Breast epithelium (tissue), 4 donors: ENCODE results near the gene PLA2G3. TPM values are rescaled to one million over a fixed set of nuclear protein-coding genes. Genes with fewer than 3 reads are reported as not detected.
A peak's percentile ranks its signal among the peaks of the same experiment; 100 is the strongest.

Source experiments
- DNase-seq, 2 donors: peaks; one replicate each; pipeline ENCODE4 v3.0.0-alpha.2; 2019; ENCODE audit warnings: low spot score in 2 of 2
- H3K27ac ChIP-seq, 2 donors: fragments of 200-600 bp; sonication (generic) in 1 of 2; one replicate each; pipeline ENCODE4 v1.5.1; 2016 to 2019; ENCODE audit warnings: mild to moderate bottlenecking in 1 of 2
- H3K27me3 ChIP-seq, 2 donors: fragments of 200-600 bp; sonication (generic) in 1 of 2; one replicate each; pipeline versions ENCODE4 v1.5.1 to v1.6.0; 2017 to 2019; ENCODE audit warnings: control low read depth in 1 of 2, mild to moderate bottlenecking in 1 of 2
- H3K36me3 ChIP-seq: fragments of 200-600 bp; one replicate; pipeline ENCODE4 v1.5.1; 2019
- H3K4me1 ChIP-seq, 2 donors: fragments of 200-600 bp; sonication (generic); one replicate each; pipeline ENCODE4 v1.5.1; 2016 to 2019; ENCODE audit warnings: control low read depth in 1 of 2
- H3K4me3 ChIP-seq, 3 donors: fragments of 200-600 bp; sonication (generic); 1 replicate in 2 of 3; 2 replicates in 1 of 3; pipeline ENCODE4 v1.5.1; 2016 to 2019; ENCODE audit warnings: mild to moderate bottlenecking in 3 of 3, moderate library complexity in 2 of 3
- H3K9me3 ChIP-seq, 2 donors: fragments of 200-600 bp; sonication (generic) in 1 of 2; one replicate each; pipeline ENCODE4 v1.5.1; 2016 to 2019; ENCODE audit warnings: control low read depth in 1 of 2
- POLR2A ChIP-seq: fragments of 450-650 bp; IDR thresholded peaks from one replicate; pipeline ENCODE4 v1.6.1; 2016; ENCODE audit warnings: antibody characterized with exemption, mild to moderate bottlenecking, moderate library complexity
- POLR2AphosphoS5 ChIP-seq, 3 donors: sonication (generic); formaldehyde crosslinking; IDR thresholded peaks; one replicate each; pipeline ENCODE4 v1.6.1; 2017; ENCODE audit warnings: antibody characterized with exemption in 3 of 3
- intact Hi-C: fragments of 100-400 bp; cut with DNase I; formaldehyde crosslinking; loops from one replicate; pipeline ENCODE4 v1.15.1; 2023; ENCODE audit warnings: low total_unique reads
- total RNA-seq, 3 donors: library from RNA; depleted of rRNA; stranded (reverse); fragments of >200 nt; gene quantifications; one replicate each; pipeline ENCODE4 v1.1.0, GENCODE V29; 2016
- TF ChIP-seq, protein P1 (sequence below), 3 donors: fragments of 450-650 bp; IDR thresholded peaks; one replicate each; pipeline ENCODE4 v1.5.1; 2016 to 2017; ENCODE audit warnings: antibody characterized with exemption in 3 of 3, mild to moderate bottlenecking in 3 of 3, moderate library complexity in 3 of 3

Gene PLA2G3
- total RNA-seq, 3 donors from 2014 or later: not detected

DNA sequence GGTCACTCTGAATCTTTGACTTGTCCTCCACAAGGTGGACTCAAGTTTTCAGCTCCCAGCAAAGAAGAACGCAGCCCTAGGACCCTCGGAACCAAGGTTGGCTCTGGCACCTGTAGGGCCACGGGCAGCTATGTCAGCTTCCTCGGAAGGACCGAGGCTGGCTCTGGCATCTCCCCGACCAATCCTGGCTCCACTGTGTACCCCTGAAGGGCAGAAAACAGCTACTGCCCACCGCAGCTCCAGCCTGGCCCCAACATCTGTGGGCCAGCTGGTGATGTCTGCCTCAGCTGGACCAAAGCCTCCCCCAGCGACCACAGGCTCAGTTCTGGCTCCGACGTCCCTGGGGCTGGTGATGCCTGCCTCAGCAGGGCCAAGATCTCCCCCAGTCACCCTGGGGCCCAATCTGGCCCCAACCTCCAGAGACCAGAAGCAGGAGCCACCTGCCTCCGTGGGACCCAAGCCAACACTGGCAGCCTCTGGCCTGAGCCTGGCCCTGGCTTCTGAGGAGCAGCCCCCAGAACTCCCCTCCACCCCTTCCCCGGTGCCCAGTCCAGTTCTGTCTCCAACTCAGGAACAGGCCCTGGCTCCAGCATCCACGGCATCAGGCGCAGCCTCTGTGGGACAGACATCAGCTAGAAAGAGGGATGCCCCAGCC lies 15.4 kb downstream of the PLA2G3 start:
- intact Hi-C loops: no loop called here
- Histone ChIP-seq H3K4me3 (no peak overlapping the region), H3K27ac (no peak overlapping the region), H3K36me3 (no peaks in the 10 kb centered on the region), H3K4me1 (peaks cover 3 to 7% of the 10 kb centered on the region in 2 donors), H3K9me3 (no peaks in the 10 kb centered on the region), H3K27me3 (no peaks in the 10 kb centered on the region)
- TF ChIP-seq POLR2A (no peak), POLR2AphosphoS5 (IDR thresholded peaks at IDR 0.05) (no peak)
- TF ChIP-seq, protein P1, sequence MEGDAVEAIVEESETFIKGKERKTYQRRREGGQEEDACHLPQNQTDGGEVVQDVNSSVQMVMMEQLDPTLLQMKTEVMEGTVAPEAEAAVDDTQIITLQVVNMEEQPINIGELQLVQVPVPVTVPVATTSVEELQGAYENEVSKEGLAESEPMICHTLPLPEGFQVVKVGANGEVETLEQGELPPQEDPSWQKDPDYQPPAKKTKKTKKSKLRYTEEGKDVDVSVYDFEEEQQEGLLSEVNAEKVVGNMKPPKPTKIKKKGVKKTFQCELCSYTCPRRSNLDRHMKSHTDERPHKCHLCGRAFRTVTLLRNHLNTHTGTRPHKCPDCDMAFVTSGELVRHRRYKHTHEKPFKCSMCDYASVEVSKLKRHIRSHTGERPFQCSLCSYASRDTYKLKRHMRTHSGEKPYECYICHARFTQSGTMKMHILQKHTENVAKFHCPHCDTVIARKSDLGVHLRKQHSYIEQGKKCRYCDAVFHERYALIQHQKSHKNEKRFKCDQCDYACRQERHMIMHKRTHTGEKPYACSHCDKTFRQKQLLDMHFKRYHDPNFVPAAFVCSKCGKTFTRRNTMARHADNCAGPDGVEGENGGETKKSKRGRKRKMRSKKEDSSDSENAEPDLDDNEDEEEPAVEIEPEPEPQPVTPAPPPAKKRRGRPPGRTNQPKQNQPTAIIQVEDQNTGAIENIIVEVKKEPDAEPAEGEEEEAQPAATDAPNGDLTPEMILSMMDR (IDR thresholded peaks at IDR 0.05): no peak
- no peak for DNase-seq

DNA sequence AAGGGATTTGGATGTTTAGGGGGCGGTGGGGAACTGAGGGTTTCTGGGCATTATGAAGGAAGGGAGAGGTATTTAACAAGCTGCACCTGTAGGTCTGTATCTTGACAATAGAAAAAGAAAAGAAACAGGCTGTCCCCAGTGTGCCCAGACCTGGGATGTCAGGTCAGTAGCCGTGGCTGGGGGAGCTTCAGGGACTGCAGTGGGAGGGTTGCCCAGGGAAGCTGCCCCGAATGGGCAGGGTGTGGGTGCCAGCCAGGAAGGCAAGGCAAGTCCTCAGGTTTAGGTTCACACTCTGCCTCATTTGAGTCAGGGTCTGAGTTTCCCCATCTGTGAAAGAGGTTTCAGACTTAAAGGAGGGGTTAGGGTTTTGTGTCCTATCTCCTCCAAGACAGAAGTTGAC lies 16.0 kb downstream of the PLA2G3 start:
- no peak for DNase-seq
- no peaks in the 10 kb centered on the region for H3K27me3 ChIP-seq
- TF ChIP-seq POLR2A (no peak), POLR2AphosphoS5 (IDR thresholded peaks at IDR 0.05) (no peak)
- TF ChIP-seq, protein P1 (IDR thresholded peaks at IDR 0.05): no peak
- intact Hi-C loops: no loop called here
- no peaks in the 10 kb centered on the region for H3K9me3 ChIP-seq
- H3K4me3 ChIP-seq: no peak overlapping the region
- no peaks in the 10 kb centered on the region for H3K36me3 ChIP-seq
- no peak overlapping the region for H3K27ac ChIP-seq
- H3K4me1 ChIP-seq: peaks cover 3 to 7% of the 10 kb centered on the region in 2 donors

DNA sequence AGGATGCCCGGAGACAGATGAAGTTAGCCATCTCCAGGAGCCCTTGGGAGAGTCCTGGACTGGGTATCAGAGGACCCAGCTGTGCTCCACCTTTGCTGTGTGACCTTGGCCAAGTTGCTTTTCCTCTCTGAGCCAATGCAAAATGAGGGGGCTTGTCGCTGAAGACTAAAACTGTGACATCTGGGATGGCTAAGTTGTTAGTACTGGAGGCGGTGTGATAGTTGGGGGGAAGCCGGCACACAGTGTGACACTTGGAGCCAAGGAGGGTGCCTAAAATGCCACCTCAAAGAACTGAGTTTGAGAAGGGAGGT lies 17.1 kb downstream of the PLA2G3 start:
- no peak for DNase-seq
- Histone ChIP-seq H3K36me3 (no peaks in the 10 kb centered on the region), H3K27ac (peak overlapping the region; percentile 81), H3K4me3 (peak overlapping the region in 2 of 3 donors; percentile 49 to 74), H3K9me3 (no peaks in the 10 kb centered on the region), H3K4me1 (peaks cover 3 to 7% of the 10 kb centered on the region in 2 donors), H3K27me3 (no peaks in the 10 kb centered on the region)
- TF ChIP-seq, protein P1 (IDR thresholded peaks at IDR 0.05): no peak
- TF ChIP-seq POLR2AphosphoS5 (IDR thresholded peaks at IDR 0.05): no peak
- TF ChIP-seq POLR2A: no peak
- intact Hi-C loops: no loop called here

DNA sequence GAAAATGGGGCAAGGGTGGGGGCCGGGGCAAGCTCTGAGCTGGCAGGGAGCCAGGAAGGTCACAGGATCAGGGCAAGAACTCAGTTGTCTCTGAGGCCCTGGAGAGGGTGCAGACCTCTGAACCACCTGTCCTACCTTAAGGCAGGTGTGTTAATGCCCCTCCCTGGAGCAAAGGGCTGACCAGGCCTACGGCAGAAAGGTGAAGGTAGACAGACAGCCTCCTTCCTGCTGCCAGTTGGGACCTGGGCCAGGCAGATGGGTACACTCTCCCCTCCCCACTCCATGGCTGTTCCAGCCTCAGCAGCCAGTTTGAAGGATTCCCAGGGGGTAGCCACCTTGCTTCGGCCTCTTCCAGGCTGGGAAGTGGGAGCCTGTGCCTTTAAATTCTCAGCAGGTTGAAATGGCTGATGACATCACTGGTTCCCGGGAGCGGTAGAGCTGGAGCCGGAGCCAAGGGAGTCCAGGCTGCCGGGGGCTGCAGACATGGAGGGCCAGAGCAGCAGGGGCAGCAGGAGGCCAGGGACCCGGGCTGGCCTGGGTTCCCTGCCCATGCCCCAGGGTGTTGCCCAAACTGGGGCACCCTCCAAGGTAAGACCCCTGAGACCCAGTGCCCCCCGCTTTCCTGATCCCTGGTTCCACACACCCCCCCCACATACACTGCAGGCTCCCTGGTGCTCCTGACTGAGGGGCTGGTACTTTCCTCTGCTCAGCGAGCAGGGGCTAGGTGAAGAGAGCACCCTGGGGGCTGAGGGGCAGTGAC lies 17.6 kb downstream of the PLA2G3 start, which contains the start of gene INPP5J:
Gene INPP5J, plus strand, starts transcription at position 435 of the 760 bp plus-strand sequence. Its CDS starts 49 bp downstream, at position 484.
- TF ChIP-seq POLR2A (no peak), POLR2AphosphoS5 (IDR thresholded peaks at IDR 0.05) (no peak)
- TF ChIP-seq, protein P1 (IDR thresholded peaks at IDR 0.05): no peak
- no peaks in the 10 kb centered on the region for H3K9me3 ChIP-seq
- peak within 1 kb of the TSS; percentile 81 for H3K27ac ChIP-seq
- DNase-seq: peak in 1 of 2 donors; percentile 43
- intact Hi-C loops: no loop called here
- no peaks in the 10 kb centered on the region for H3K36me3 ChIP-seq
- no peaks in the 10 kb centered on the region for H3K27me3 ChIP-seq
- H3K4me1 ChIP-seq: peaks cover 3 to 7% of the 10 kb centered on the region in 2 donors
- H3K4me3 ChIP-seq: peak within 1 kb of the TSS in 2 of 3 donors; percentile 49 to 74

DNA sequence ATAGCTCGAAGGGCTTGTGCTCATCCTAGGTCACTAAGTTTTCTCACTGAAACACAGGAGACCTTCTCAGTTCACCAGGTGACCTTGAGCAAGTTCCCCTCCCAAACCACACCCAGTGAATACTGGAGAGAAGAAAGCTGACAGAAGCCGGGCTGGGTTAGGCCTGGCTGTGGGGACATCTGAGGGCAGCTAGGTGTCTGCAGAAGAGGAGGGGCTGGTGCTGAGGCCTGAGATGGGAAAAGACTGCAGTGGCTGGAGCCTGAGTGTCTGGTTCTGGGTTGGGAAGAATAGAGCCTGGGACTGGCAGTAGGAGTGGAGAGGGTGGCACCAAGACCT lies 18.1 kb downstream of the PLA2G3 start:
- intact Hi-C loops: no loop called here
- TF ChIP-seq, protein P1 (IDR thresholded peaks at IDR 0.05): no peak
- TF ChIP-seq POLR2AphosphoS5 (IDR thresholded peaks at IDR 0.05) (no peak), POLR2A (no peak)
- H3K27me3 ChIP-seq: no peaks in the 10 kb centered on the region
- H3K4me3 ChIP-seq: peak overlapping the region in 1 of 3 donors; percentile 49
- no peaks in the 10 kb centered on the region for H3K9me3 ChIP-seq
- peak overlapping the region; percentile 81 for H3K27ac ChIP-seq
- no peaks in the 10 kb centered on the region for H3K36me3 ChIP-seq
- no peak for DNase-seq
- peaks cover 3 to 7% of the 10 kb centered on the region in 2 donors for H3K4me1 ChIP-seq
